GM21723 (cell line): ENCODE results near the gene ATP6V0A1.
A peak's percentile ranks its signal among the peaks of the same experiment; 100 is the strongest.
"Not testable (repeated sequence)": the region's sequence is repeated elsewhere in the genome, so short reads cannot be mapped to it uniquely, and the experiment has no call there.

Experiments
- ATAC-seq: cut with Tn5 transposase; IDR thresholded peaks from one replicate; pipeline ENCODE4 v1.9.1; 2021; ENCODE audit warnings: mild to moderate bottlenecking, moderate library complexity; ENCODE audit not compliant: unreplicated experiment

ATP6V0A1 gene

GRCh38 chr17:42475121-42475520 is 16.4 kb downstream of the ATP6V0A1 start:
- no peak for ATAC-seq

- ATAC-seq = no peak
Observed at GRCh38 chr17:42475835-42476234, 17.2 kb downstream of the ATP6V0A1 start.

GRCh38 chr17:42476411-42476810 is 17.7 kb downstream of the ATP6V0A1 start:
- no peak for ATAC-seq

- no peak for ATAC-seq
Observed at GRCh38 chr17:42477173-42477572, 18.5 kb downstream of the ATP6V0A1 start.

- not testable (repeated sequence) for ATAC-seq
Observed at GRCh38 chr17:42477824-42478223, 19.1 kb downstream of the ATP6V0A1 start.

GRCh38 chr17:42484304-42484703 is 25.6 kb downstream of the ATP6V0A1 start:
- no peak for ATAC-seq

- no peak for ATAC-seq
Observed at GRCh38 chr17:42485680-42486079, 27.0 kb downstream of the ATP6V0A1 start.

GRCh38 chr17:42488032-42488431 is 29.4 kb downstream of the ATP6V0A1 start:
- ATAC-seq = no peak

GRCh38 chr17:42493319-42493718 is 34.6 kb downstream of the ATP6V0A1 start:
- no peak for ATAC-seq

GRCh38 chr17:42494673-42495072 is 36.0 kb downstream of the ATP6V0A1 start:
- no peak for ATAC-seq

- no peak for ATAC-seq
Observed at GRCh38 chr17:42498828-42499227, 40.1 kb downstream of the ATP6V0A1 start.

- no peak for ATAC-seq
Observed at GRCh38 chr17:42502091-42502490, 43.4 kb downstream of the ATP6V0A1 start.

- no peak for ATAC-seq
Observed at GRCh38 chr17:42502926-42503325, 44.2 kb downstream of the ATP6V0A1 start.

GRCh38 chr17:42507671-42508070 is 49.0 kb downstream of the ATP6V0A1 start:
- ATAC-seq = no peak

GRCh38 chr17:42508426-42509165 is 49.9 kb downstream of the ATP6V0A1 start:
- no peak for ATAC-seq

- no peak for ATAC-seq
Observed at GRCh38 chr17:42509409-42509808, 50.7 kb downstream of the ATP6V0A1 start.

GRCh38 chr17:42509841-42510240 is 51.2 kb downstream of the ATP6V0A1 start:
- ATAC-seq = no peak

- ATAC-seq = no peak
Observed at GRCh38 chr17:42512246-42512645, 53.6 kb downstream of the ATP6V0A1 start.

- peak; percentile 72 for ATAC-seq
Observed at GRCh38 chr17:42512733-42513251, 54.1 kb downstream of the ATP6V0A1 start.

- ATAC-seq = no peak
Observed at GRCh38 chr17:42513686-42514085, 55.0 kb downstream of the ATP6V0A1 start.

- ATAC-seq = no peak
Observed at GRCh38 chr17:42514279-42514678, 55.6 kb downstream of the ATP6V0A1 start.

- ATAC-seq = no peak
Observed at GRCh38 chr17:42514867-42515266, 56.2 kb downstream of the ATP6V0A1 start.

GRCh38 chr17:42517516-42517915 is 58.8 kb downstream of the ATP6V0A1 start:
- no peak for ATAC-seq
